SHP77 (cell line): Measurements from ENCODE around the gene CEP76.
"Not testable (repeated sequence)": the region's sequence is repeated elsewhere in the genome, so short reads cannot be mapped to it uniquely, and the experiment has no call there.

Source experiments
- DNase-seq, 2 experiments: peaks; one replicate each; lab custom pipeline; 2025; lab: John Stamatoyannopoulos, UW

The CEP76 gene

DNA sequence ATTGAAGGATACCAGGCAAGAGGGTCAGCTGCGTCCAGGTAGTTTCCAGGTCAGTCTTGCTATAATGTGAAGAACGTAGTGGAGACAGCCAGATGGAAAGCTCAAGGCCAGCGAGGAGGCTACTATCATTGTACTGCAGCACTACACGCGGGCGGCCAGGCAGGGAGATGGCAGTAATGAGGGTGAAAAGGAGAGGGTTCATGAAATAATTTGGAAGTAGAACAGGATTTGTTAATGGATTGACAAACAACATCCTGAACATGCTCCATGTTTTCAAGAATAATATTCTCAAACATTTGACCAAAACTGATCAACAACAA lies 61.7 kb downstream of the CEP76 start:
- DNase-seq: peak in 1 of 2 experiments; percentile 26

DNA sequence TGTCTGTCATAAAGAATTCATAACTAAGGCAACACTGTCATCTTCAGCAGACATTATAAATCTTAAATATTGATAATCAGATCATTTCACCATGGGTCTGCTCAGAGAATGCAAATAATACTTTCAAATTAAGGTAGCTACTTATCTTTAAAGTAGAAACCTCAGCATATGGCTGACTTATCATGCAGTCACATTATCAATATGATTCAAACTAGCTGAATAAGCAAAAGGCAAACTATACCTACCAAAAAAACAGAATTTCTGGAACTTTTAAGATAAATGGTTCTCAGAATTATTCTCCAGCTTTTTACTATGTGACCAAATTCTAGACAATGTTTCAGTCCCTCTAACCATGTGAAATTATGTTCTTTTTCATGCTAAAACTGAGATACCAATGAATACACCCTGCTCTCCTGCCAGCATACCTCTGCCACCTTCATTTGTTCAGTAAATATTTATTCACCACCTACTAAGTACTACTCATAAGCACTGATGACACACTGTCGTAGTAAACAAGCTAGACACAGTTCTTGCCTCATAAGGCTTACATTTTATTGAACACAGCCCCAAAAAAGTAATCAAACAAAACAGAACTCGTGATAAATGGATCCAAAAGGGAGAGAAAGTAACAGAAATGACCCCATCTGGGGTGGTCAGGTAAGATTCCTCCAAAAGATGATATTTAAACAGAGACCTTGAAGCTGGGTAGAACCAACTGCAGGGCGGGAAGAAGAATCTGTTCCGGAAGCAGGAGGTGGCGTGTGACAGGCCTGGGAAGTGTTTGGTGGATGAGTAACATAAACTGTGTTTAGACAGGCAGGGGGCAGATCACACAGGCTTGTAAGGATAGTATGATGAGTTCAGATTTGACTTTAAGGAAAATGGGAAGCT lies 62.3 kb downstream of the CEP76 start:
- peak in 1 of 2 experiments; percentile 35 for DNase-seq

DNA sequence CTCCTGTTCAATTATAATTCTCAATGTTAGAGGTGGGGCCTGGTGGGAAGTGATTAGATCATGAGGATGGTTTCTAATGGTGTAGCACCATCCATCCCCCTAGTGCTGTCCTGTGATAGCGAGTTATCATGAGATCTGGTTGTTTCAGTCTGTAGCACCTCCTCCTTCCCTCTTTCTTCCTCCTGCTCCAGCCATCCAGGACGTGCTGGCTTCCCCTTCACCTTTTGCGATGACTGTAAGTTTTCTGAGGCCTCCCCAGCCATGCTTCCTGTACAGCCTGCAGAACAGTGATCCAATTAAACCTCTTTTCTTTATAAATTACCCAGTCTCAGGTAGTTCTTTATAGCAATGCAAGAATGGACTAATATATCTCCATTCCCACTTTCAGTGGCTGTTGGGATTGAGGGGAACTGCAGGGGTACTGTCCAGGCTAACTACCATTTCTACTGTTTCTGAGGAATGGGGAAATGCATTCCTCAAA lies 63.8 kb downstream of the CEP76 start:
- DNase-seq: no peak

DNA sequence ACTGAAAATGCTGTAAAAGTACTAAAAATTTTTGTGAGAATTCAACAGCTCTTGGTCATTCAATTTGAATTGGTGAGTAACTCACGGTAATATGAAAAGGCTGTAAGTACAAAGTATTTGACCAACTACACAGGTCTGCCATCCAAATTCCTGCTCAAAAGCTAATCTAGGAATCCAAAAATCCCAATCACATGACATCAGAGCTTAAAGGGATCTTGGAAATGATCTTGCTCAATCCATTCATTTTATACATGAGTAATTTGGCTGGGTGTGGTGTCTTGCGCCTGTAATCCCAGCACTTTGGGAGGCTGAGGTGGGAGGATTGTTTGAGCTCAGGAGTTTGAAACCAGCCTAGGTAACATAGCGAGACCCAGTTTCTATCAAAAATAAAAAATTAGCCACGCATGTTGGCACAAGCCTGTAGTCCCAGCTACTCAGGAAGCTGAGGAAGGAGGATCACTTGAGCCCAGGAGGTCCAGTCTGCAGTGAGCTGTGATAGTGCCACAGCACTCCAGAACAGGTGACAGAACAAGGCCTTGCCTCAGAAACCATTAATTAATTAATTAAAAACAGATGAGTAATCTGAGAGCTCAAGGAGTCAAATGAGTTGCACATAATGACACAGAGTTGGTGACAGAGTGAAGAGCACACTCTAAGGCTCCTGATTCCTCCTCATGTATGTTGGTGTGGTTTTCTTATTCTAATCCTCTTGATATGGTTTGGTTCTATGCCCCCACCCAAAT lies 64.5 kb downstream of the CEP76 start:
- no peak for DNase-seq

DNA sequence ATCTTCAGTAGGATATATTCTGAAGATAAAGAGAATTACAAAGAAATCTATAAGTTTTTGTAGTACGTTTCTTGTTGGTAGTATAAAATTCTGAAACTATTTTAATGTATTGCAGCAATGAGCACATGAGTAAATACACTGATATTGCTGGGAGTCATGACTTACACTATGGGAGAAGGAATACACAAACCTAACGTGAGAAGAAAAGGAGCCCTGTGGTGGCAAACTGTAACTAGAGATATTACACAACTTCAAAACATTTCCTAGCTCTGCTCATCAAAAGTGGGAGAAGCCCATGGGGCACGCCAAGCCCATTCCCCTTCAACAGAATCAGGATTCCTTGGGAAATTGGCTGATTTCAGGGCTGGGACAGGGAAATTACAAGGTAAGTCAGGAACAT lies 65.1 kb downstream of the CEP76 start:
- no peak for DNase-seq

DNA sequence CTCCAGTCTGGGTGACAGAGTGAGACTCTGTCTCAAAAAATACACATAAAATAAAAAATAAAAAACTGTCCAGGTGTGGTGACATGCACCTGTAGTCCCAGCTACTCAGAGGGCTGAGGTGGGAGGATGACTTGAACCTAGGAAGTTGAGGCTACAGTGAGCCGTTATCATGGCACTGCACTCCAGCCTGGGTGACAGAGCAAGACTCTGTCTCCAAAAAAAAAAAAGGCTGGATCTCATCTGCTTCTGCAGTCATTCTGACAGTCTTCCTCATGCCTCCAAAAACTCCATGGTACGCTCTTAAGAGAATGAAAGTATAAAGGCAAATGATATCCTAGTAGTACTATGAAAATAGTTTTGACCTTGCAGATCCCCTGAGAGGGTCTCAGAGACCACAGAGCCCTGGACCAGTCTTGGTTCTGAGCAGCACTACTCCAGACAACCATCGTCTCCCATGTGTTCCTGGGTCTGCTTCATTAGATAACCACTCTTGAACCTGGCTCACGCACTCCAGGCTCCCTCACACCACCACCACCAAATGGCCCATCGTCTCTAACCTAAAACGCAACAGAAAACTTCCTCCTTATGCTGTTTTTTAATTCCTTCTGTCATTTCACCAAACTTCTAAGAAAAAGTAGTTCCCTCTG lies 70.6 kb downstream of the CEP76 start:
- DNase-seq: no peak

DNA sequence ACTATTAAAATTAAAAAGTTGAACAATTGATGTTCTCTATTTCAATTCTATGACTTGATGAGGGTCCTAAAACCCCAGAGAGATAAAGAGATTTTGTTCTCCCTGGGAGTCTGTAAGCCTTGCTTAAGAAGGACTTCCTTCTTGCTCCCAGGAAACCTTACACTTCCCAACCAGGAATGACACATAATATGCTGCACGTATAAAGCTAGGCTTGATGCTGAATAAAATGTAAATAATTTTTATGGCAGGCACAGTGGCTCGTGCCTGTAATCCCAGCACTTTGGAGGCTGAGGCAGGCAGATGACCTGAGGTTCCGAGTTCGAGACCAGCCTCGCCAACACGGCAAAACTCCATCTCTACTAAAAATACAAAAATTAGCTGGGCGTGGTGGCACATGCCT lies 72.4 kb downstream of the CEP76 start:
- no peak for DNase-seq

DNA sequence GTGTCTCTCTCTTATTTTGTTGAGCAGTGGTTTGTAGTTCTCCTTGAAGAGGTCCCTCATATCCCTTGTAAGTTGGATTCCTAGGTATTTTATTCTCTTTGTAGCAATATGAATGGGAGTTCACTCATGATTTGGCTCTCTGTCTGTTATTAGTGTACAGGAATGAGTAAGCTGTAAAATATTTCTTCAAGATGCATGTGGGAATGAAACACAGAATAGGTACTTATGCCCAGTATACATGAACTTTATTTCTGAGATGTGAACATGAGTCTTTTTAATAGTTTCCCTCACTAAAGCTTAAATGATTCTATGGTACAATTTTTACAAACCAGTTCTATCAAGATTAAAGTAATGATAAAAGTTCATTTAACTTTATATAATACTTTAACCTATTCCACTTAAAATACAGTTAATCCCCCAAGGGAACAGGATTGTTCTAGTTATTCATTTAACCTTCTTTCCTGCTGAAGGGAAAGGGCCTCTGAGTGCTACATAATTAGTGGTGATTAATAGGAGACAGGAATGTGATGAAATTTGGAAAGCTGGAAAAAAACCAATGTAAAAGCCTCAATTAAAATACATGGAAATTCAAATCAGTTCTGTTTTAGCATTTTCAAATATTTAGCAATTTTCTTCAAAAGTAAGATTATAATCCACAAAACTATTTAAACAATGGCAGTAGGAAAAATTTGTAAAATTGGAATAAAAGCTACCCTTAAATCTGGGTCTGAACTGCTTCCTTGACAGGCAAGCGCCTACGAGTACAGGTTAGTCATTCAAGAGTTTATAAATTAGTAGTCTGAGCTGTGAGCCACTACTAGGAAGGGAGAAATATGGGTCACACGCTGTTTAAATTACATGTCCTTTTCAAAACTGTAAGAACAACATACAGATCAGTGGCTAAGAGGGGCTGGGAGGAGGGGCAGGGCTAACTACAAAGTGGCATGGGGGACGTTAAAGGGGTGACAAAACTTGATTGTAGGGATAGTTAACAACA lies 73.5 kb downstream of the CEP76 start:
- DNase-seq: no peak

DNA sequence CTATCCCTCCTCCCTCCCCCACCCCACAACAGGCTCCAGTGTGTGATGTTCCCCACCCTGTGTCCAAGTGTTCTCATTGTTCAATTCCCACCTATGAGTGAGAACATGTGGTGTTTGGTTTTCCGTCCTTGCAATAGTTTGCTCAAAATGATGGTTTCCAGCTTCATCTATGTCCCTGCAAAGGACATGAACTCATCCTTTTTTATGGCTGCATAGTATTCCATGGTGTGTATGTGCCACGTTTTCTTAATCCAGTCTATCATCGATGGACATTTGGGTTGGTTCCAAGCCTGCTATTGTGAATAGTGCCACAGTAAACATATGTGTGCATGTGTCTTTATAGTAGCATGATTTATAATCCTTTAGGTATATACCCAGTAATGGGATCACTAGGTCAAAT lies 75.3 kb downstream of the CEP76 start:
- DNase-seq: not testable (repeated sequence)

DNA sequence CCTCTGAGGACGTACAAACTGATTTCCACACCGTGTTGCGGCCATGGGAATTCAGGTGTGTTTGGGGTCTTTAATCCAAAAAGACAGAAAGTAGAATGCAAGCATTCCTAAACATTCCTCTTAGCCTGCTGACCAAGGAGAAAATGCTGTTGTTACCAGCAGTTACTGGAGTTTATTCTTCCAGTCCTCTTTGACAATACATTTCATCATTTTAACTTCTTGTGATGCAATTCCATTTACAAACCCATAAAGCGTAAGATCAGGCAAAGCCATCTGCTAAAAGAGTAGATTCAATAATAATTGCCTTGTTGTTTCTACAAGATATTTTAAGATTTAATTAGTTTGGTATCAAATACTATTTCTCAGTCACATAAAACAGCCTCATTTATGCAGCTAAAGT lies 77.3 kb downstream of the CEP76 start:
- DNase-seq: no peak
